GF-D8 (cell line): ENCODE data around the gene NUDT21.
"Not testable (repeated sequence)": the region's sequence is repeated elsewhere in the genome, so short reads cannot be mapped to it uniquely, and the experiment has no call there.

Experiments
- DNase-seq: peaks from one replicate; lab custom pipeline; 2025; lab: John Stamatoyannopoulos, UW

The NUDT21 gene

GRCh38 chr16:56419740-56420548 lies 31.2 kb downstream of the NUDT21 start:
- no peak for DNase-seq

GRCh38 chr16:56417138-56417537 lies 34.0 kb downstream of the NUDT21 start:
- DNase-seq, result no peak

GRCh38 chr16:56415875-56416274 lies 35.3 kb downstream of the NUDT21 start:
- no peak for DNase-seq

- no peak for DNase-seq
Measured at GRCh38 chr16:56414366-56414765, 36.8 kb downstream of the NUDT21 start.

GRCh38 chr16:56413381-56413780 lies 37.8 kb downstream of the NUDT21 start:
- no peak for DNase-seq

GRCh38 chr16:56411624-56412023 lies 39.5 kb downstream of the NUDT21 start:
- DNase-seq, result no peak

- no peak for DNase-seq
Measured at GRCh38 chr16:56411123-56411522, 40.0 kb downstream of the NUDT21 start.

- DNase-seq, result no peak
Measured at GRCh38 chr16:56409195-56409594, 41.9 kb downstream of the NUDT21 start.

GRCh38 chr16:56408379-56409098 lies 42.6 kb downstream of the NUDT21 start:
- DNase-seq, result no peak

GRCh38 chr16:56405977-56406672 lies 45.0 kb downstream of the NUDT21 start:
- DNase-seq, result no peak

- no peak for DNase-seq
Measured at GRCh38 chr16:56401482-56401881, 49.6 kb downstream of the NUDT21 start.

- DNase-seq, result no peak
Measured at GRCh38 chr16:56400458-56400857, 50.7 kb downstream of the NUDT21 start.

GRCh38 chr16:56399486-56399885 lies 51.6 kb downstream of the NUDT21 start:
- no peak for DNase-seq

- DNase-seq, result no peak
Measured at GRCh38 chr16:56399047-56399446, 52.1 kb downstream of the NUDT21 start.

GRCh38 chr16:56396724-56397123 lies 54.4 kb downstream of the NUDT21 start:
- DNase-seq, result not testable (repeated sequence)

GRCh38 chr16:56389554-56389953 lies 61.6 kb downstream of the NUDT21 start:
- DNase-seq, result no peak

- DNase-seq, result no peak
Measured at GRCh38 chr16:56388209-56388608, 62.9 kb downstream of the NUDT21 start.

- DNase-seq, result no peak
Measured at GRCh38 chr16:56387396-56387795, 63.7 kb downstream of the NUDT21 start.

- DNase-seq, result no peak
Measured at GRCh38 chr16:56384074-56384721, 66.9 kb downstream of the NUDT21 start.

GRCh38 chr16:56382901-56383355 lies 68.2 kb downstream of the NUDT21 start:
- no peak for DNase-seq

GRCh38 chr16:56382459-56382858 lies 68.7 kb downstream of the NUDT21 start:
- DNase-seq, result no peak
